HFF-Myc (cell line): ENCODE results near the gene PIEZO2.

ENCODE experiments used
- DNase-seq: peaks from one replicate; pipeline ENCODE4 v3.0.0-alpha.2; 2011; ENCODE audit warnings: low read depth; ENCODE audit errors: extremely low read depth
- H3K4me3 ChIP-seq: replicated peaks from 2 replicates; pipeline ENCODE4 v1.5.1; 2011; ENCODE audit warnings: low read depth, mild to moderate bottlenecking, control low read depth, low read length
- TF ChIP-seq, protein P1 (sequence below): IDR thresholded peaks from 2 replicates; pipeline ENCODE4 v1.5.1; 2012; ENCODE audit warnings: mild to moderate bottlenecking, low read depth, low read length, control low read depth; ENCODE audit errors: missing control alignments

PIEZO2 gene

DNA sequence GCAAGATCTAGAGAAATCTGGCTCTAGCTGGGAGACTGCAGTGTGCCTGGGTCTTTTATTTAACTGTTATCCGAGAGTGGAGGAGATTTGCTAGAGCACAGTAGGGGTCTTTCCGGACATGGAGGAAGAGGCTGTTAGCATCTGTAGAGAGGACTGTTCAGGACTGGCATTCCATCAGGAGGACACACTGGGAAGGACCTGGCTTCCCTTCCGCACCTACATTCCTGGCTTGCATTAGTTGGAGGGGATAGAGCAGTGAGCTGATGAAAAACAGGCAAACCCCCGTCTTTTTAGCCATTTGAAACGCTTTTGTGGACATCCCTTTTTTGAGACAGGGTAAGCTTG lies 874 bp upstream of the PIEZO2 start:
- TF ChIP-seq, protein P1, sequence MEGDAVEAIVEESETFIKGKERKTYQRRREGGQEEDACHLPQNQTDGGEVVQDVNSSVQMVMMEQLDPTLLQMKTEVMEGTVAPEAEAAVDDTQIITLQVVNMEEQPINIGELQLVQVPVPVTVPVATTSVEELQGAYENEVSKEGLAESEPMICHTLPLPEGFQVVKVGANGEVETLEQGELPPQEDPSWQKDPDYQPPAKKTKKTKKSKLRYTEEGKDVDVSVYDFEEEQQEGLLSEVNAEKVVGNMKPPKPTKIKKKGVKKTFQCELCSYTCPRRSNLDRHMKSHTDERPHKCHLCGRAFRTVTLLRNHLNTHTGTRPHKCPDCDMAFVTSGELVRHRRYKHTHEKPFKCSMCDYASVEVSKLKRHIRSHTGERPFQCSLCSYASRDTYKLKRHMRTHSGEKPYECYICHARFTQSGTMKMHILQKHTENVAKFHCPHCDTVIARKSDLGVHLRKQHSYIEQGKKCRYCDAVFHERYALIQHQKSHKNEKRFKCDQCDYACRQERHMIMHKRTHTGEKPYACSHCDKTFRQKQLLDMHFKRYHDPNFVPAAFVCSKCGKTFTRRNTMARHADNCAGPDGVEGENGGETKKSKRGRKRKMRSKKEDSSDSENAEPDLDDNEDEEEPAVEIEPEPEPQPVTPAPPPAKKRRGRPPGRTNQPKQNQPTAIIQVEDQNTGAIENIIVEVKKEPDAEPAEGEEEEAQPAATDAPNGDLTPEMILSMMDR, result no peak
- no peak for DNase-seq
- no peak overlapping the region for H3K4me3 ChIP-seq

DNA sequence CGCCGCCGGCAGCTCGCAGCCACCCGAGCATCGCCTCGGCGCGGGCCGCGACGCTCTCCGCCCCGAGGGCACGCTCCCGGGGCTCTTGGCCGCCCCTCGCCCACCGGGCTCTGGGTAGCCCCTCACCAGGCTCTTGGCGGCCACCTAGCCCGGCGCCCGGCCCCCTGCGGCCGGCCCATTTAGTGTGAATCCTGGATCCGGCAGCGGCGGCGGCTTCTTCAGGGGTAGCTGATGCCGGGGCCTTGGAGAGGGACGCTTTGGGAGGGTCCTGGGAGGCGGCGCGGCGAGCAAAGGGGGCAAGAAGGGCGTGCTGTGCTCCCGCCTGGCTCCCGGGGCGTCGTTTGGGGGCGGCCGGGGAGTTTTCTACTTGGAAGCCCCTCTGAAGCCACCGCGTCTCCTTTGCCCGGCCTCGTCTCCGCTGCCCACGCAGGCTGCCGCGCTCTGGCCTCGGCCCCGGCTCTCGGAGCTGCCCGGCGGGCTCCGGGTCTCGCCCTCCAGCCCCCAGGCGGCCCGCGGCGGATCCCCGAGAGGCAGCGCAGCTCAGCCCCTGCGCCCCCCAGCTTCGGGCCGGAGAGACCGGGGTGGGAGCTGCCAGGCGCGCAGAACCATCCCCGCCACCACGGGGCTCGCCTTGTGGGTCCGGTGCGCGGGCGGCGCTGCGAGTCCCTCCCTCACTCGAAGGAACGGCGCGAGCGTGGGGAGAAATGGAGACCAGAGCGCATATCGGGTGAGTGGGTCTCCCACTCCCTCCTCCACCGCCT lies 509 bp downstream of the PIEZO2 start:
- peak overlapping the region; percentile 27 for H3K4me3 ChIP-seq
- DNase-seq, result no peak
- TF ChIP-seq, protein P1, result no peak

DNA sequence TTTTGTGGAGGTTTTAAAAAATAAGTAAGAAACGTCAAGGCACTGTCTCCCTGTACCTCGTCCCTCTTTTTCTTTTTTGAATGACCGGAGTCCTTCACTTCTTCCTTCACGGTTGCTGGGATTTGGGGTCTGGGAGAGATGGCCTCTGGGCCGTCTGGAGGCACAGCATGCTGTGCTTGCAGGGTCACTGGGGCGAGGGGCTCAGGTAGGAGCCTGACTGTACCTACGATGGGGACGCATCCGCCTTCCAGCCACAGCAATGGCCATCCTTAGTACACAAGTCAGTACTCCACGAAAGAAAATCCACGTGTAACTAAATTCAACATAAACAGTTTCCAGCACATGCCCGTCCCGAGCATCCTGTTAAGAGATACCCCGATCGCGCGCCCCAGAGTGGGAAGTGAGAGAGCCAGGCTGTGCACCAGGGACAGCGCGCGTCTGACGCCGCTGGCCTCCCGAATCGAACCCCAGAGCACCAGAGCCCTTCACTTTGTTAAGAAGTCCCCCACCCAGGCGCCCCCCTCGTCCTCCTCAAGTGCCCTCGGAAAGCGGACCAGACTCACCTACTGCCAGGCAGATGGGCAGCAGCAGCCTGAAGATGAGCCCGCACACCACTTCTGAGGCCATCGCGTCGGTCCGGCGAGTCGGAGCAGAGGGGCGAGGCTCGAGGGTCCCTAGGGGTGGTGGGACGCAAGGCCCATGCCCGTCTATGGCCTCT lies 1.2 kb downstream of the PIEZO2 start:
- no peak for DNase-seq
- H3K4me3 ChIP-seq, result peak overlapping the region; percentile 27
- TF ChIP-seq, protein P1, result no peak

DNA sequence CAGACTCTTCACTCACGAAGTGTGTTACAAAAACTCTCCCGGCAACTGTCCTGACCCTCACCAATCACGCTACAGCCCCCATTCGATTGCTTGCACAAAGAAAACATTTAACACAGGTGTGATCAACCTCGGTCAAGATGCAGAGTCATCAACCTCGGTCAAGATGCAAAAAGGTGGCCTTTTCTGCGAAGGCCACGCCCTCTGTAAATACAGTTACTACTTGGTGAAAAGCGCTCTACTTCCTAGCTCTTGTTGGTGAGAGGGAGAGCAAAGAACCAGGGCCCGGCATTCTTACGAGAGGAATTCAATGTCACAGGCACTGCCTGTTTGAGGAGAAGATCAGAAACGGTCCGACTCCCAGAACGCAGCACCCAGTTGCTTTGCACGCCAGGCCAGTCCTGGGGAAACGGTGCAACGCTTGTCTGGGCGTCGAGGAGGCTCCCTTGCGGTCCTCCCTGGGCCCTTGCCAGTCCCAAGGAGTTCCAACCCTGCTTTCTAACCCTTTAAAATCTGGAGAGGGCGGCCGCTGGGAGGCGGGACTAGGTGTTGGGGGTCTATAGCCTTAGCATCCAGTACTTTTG lies 1.9 kb downstream of the PIEZO2 start:
- peak overlapping the region; percentile 3; the same call in 1 of the 2 replicates for H3K4me3 ChIP-seq
- TF ChIP-seq, protein P1, result no peak
- DNase-seq, result no peak

DNA sequence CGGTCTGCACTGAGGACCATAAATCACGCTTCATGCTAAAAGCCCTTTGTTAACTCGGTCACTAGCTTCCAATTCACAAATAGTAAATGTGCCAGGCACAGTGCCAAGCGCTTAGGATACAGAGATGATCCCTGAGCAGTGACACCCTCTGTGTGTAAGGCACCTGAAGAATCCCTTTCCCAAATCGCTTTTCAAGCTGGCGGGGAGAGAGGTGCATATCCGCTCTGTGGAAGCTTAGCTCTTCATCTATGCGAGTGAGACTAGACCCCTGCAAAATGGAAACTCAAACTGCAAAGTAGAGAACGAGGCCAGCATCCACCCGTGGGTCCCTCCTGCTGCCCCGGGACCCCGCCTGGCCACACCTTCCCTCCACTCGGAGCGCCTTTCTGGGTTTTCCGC lies 2.4 kb downstream of the PIEZO2 start:
- no peak for DNase-seq
- 0 out of 2 replicates have a peak overlapping the region, but pooled peaks have one; percentile 3 for H3K4me3 ChIP-seq
- TF ChIP-seq, protein P1, result no peak

DNA sequence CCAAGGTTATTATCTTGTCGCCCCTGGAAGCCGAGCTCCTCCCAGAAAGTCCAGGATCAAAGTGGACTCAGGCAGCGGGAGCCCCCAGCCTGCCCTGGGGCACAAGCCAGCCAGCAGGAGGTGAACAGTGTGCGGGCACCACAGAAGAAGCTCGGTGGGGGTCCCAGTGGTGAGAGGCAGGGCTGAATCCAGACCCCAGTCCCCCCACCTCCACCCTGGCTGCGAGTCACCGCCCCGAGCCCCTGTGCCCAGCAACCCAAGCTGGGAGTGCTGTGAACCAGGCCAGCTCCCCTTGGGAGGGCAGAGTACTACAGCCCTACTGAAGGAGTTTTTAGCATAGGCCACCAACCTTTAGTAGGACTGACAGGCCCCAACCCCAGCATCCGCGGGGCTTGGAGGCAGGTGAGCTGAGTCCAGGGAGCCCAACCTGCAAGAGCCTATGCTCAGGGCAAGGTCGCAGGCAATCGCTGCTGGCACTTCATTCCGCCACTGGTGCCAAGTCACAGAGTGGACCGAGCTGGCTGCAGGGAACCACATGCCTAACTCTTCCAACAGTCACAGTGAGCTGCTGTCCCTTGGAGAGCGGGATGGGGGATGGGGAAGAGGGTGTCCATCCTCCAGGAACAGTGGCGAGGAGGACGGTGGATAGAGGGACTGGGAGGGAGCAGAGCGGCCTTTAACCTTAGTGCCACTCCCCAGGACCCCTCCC lies 3.0 kb downstream of the PIEZO2 start:
- TF ChIP-seq, protein P1, result no peak

More for the DNA sequence above, 3.0 kb downstream of the PIEZO2 start:
- no peak overlapping the region for H3K4me3 ChIP-seq
- DNase-seq, result no peak
